Melanocyte of skin (primary cell): ENCODE measurements around the gene ATP1B1. TPM values are rescaled to one million over a fixed set of nuclear protein-coding genes. Genes with fewer than 3 reads are reported as not detected.

ENCODE experiments used
- small RNA-seq, 2 donors: library from RNA; depleted of rRNA; stranded (forward); fragments of <200 nt; gene quantifications; one replicate each; pipeline ENCODE3, GENCODE V24; 2012
- total RNA-seq, 2 donors: library from RNA; depleted of rRNA; stranded (reverse); fragments of >200 nt; gene quantifications; 2 replicates each; pipeline ENCODE4 v1.2.3, GENCODE V29; 2012

ATP1B1 gene
- 1 to 10 TPM; 4.7 to 6.9 TPM for total RNA-seq

GRCh38 chr1:169106095-169106920 is at the start of gene ATP1B1:
ATP1B1 (plus strand) TSS chr1:169106690; CDS start chr1:169106830, 140 bp downstream.

Small RNA genes lying within 50 kb of the gene (small RNA-seq; reads per million reads assigned to genes)
- 0 reads per million in 2 donors for gene RNA5SP66
